K562 (cell line): ENCODE results near the gene COPS4.

Experiments used
- POLR2B ChIP-seq: fragments of 450-650 bp; IDR thresholded peaks from 2 replicates; pipeline ENCODE4 v1.6.1; 2018; ENCODE audit warnings: low read depth; ENCODE audit not compliant: partially characterized antibody
- RBM22 ChIP-seq: fragments of 200-400 bp; formaldehyde crosslinking; IDR thresholded peaks from 2 replicates; pipeline ENCODE4 v1.6.1; 2018; ENCODE audit warnings: low read length, low read depth; ENCODE audit not compliant: poor library complexity, severe bottlenecking
- SMARCB1 ChIP-seq: IDR thresholded peaks from 2 replicates; pipeline ENCODE4 v1.6.1; 2011; ENCODE audit warnings: improper control_type of control experiment, low read depth; ENCODE audit not compliant: insufficient read length
- ZNF175 ChIP-seq: fragments of 200-800 bp; sonication (Bioruptor generic); IDR thresholded peaks from 2 replicates; pipeline ENCODE4 v1.6.1; 2016; ENCODE audit warnings: low read depth, mild to moderate bottlenecking, missing genetic modification characterization, missing compliant biosample characterization
- ZNF384 ChIP-seq: IDR thresholded peaks from 2 replicates; pipeline ENCODE4 v1.6.1; 2012; ENCODE audit warnings: low read depth, low read length, improper control_type of control experiment
- ZNF41 ChIP-seq: fragments of 250-450 bp; sonication (Bioruptor Pico); conservative IDR thresholded peaks from 2 replicates; pipeline ENCODE4 v1.4.0; 2020; ENCODE audit warnings: mild to moderate bottlenecking

GRCh38 chr4:83113429-83113786, 78.4 kb downstream of the COPS4 start:
- TF ChIP-seq ZNF175 (CRISPR knock-in tag) = no peak
- TF ChIP-seq RBM22 = no peak
- no peak for TF ChIP-seq ZNF41 (CRISPR knock-in tag)
- TF ChIP-seq SMARCB1 = no peak
- TF ChIP-seq ZNF384 = no peak
- no peak for TF ChIP-seq POLR2B
